GM18873 (cell line): ENCODE measurements around the gene ADGRB3.
"Not testable (repeated sequence)": the region's sequence is repeated elsewhere in the genome, so short reads cannot be mapped to it uniquely, and the experiment has no call there.

Experiments used
- ATAC-seq: cut with Tn5 transposase; IDR thresholded peaks from one replicate; pipeline ENCODE4 v1.9.1; 2021; ENCODE audit warnings: mild to moderate bottlenecking, moderate library complexity, moderate number of reproducible peaks; ENCODE audit not compliant: unreplicated experiment, low FRiP score

The ADGRB3 gene

DNA sequence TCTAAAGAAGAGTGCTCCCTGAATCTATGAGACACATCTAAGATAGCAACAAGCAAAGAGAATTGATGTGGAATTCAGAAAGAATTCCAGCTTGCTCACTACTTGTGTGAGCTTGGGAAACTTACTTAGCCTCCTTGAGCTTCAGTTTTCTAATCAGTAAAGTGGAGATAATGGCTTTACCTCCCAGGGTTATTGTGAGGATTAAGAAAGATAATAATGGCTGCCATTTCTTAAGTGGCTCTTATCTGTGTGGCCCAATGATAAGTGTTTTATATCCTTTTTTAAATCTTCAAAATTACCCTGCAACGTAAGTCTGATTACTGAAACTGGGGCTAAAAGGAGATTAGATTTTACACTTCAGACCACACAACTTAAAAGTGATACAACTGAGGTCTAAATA lies 743.2 kb downstream of the ADGRB3 start:
- no peak for ATAC-seq

DNA sequence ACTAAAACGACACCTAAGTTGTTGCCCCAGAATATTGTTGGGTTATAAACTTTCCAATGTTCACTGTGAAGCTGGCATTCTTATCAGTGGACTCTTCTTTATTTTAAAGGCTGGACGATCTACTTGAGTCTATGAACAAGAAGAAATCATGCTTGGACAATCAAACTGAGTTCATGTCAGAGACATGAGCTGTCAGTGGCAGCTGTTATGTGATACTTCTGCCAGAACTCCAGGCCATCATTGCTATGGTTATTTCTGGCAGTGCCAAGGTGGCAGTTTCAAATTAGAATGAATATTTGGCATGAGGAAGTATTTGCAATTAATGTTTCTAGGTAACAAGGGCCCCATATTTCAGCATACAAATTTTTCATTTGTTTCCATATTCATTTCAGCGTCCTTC lies 744.4 kb downstream of the ADGRB3 start:
- ATAC-seq, result no peak

DNA sequence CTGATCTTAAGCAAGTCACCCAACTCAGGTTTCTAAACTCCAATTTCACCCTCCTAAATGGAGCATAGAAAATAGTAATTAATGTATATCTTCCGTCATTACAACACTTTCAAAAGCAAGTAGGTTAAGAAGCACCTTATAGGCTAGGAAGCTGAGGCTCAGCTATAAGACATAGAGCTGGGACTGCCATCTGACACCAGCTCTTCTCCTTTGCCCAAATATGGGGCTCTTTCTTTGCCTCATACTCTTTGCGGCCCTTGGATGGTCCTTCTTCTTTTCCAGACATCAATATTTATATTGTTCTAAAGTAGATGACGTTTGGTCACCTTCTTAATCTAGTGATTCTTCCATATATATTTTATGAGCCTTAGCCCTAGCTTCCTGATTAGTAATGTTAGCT lies 748.5 kb downstream of the ADGRB3 start:
- ATAC-seq, result no peak

- ATAC-seq, result no peak
Measured at GRCh38 chr6:69386426-69386825, 751.3 kb downstream of the ADGRB3 start.

GRCh38 chr6:69390125-69390524 lies 755.0 kb downstream of the ADGRB3 start:
- ATAC-seq, result no peak

DNA sequence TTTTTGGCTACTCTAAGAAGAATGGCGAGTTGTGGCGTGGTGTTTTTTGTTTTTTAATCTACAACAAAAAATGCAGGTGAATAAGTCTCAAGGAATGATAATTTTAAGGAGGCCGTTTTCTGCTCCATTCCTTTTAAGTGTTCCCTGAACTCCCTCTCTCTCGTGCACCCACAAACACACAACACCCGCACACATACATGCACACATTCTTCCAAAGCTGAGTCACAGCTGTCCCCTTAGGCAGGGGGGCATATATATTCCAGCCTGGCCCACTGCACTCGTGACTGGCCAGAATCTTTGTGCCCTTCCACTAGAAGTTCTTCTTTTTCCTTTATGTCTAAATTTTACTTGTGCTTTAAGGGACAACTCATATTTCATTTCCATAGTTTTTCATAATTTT lies 756.0 kb downstream of the ADGRB3 start:
- no peak for ATAC-seq

- ATAC-seq, result no peak
Measured at GRCh38 chr6:69392745-69393144, 757.7 kb downstream of the ADGRB3 start.

DNA sequence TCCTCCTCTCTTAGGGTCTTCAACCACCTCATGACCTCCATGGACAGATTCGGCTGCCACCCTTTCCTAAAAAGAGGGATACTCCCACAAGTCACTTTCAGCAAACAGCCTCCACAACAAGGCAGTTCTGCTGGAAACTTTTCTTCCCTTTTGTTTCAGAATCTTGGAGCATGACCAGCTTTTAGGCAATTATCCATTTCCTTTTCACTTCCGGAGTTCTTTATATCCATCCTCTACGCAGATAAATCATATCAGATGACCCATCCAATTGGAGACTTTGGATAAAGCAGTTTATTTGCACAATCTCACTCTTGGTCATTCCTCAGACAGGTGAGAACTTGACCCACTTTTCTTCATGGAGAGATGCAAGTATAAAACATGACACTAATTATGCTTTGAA lies 763.2 kb downstream of the ADGRB3 start:
- no peak for ATAC-seq

- no peak for ATAC-seq
Measured at GRCh38 chr6:69398729-69399128, 763.6 kb downstream of the ADGRB3 start.

DNA sequence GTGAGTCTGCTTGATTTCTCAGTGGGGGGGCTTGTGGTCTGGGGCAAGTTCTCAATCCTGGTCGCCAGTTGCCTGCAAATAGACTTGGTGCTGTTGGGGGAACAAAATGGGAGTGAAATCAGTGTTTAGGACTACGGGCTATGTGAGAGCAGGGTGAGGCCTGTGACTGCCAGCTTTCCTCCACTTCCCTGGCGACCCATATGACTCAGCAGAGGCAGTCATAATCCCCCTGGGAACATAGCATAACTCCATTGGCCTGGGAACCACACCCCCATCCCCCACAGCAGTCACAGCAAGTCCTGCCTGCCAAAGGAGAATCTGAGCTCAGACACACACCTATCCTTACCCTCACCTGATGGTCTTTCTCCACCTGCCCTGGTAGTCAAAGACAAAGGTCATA lies 773.8 kb downstream of the ADGRB3 start:
- no peak for ATAC-seq

GRCh38 chr6:69416776-69417175 lies 781.7 kb downstream of the ADGRB3 start:
- ATAC-seq, result no peak

DNA sequence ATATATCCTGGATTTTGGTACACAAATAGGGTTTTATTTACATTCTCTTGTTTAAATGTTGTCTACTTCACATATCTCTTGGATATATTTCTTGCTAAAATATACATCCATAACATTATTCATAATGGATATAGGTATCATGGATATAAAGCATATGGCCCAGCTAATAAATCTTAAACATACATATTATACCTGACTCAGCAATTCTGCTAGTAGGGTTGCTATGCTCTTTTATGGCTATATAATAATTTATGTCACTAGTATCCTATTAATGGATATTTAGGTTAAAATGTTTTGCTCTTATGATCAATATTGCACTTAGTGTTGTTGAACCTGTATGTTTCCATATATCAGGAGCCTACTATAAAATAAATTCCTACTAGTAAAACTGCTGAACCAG lies 786.2 kb downstream of the ADGRB3 start:
- ATAC-seq, result no peak

- no peak for ATAC-seq
Measured at GRCh38 chr6:69422020-69422419, 786.9 kb downstream of the ADGRB3 start.

DNA sequence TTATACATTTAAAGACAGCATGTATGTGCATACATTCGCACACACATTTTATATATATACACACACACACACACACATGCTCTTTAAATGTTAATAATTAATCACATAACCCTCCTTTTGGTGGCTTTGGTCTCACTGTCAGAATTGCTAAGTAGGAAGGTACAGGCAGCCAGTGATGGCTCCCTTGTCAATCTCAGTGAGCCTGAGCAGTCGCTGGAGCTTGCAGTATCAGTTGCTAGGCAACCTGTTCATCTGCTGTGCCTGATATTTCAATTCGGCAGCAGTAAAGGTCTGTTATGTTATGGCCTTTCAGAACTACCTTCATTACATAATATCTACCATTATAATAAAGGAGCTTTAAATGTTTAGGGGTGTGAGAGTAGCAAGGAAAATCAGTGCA lies 787.4 kb downstream of the ADGRB3 start:
- no peak for ATAC-seq

DNA sequence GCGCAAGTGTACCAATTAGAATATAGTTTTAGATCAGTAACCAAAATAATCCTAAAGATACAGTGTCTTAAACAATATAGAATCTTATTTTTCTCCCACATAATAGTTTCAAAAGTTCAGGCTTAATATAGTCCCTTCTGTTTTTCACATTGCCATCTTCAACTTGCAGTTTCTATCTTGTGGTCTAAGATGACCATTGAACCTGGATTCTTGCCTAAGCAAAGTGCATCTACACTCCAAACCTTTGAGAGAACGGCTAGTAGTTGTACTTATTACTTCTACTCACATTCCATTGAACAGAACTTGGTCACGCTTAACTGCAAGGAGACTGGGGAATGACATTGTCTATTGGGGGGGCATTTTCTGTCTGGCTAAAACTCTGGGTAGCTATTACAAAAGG lies 788.7 kb downstream of the ADGRB3 start:
- no peak for ATAC-seq

GRCh38 chr6:69424581-69424980 lies 789.5 kb downstream of the ADGRB3 start:
- ATAC-seq, result no peak

DNA sequence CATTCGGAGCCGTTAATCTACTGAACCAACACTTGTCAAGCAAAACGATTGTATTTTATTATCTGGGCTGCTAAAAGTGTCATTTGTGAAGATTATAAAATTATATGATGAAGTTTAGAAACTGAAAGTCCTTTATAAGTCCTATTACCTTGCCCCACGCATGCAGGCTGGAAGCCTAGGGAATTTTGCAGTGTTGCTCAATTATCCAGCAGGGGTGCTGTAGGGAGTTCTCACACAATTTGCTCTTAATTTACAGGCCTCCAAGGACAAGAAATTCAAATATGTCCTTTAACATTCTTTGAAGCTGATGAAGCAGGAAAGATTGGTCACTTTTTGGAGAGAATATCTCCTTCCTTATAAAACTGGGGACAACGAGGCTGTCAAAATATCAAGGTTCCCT lies 792.8 kb downstream of the ADGRB3 start:
- no peak for ATAC-seq

DNA sequence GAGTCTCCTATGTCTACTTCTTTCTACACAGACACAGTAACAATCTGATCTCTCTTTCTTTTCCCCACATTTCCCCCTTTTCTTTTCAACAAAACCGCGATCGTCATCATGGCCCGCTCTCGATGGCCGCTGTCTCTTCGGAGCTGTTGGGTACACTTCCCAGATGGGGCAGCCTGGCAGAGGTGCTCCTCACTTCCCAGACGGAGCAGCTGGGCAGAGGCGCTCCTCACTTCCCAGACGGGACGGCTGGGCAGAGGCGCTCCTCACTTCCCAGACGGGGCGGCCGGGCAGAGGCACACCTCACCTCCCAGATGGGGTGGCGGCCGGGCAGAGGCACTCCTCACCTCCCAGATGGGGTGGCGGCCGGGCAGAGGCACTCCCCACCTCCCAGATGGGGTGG lies 797.1 kb downstream of the ADGRB3 start:
- not testable (repeated sequence) for ATAC-seq

DNA sequence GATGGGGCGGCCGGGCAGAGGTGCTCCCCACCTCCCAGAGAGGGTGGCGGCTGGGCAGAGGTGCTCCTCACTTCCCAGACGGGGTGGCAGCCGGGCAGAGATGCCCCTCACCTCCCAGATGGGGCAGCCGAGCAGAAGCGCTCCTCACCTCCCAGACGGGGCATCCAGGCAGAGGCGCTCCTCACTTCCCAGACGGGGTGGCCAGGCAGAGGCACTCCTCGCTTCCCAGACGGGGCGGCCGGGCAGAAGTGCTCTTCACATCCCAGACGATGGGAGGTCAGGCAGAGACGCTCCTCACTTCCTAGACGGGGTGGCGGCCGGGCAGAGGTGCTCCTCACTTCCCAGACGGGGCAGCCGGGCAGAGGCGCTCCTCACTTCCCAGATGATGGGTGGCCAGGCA lies 798.0 kb downstream of the ADGRB3 start:
- ATAC-seq, result not testable (repeated sequence)

DNA sequence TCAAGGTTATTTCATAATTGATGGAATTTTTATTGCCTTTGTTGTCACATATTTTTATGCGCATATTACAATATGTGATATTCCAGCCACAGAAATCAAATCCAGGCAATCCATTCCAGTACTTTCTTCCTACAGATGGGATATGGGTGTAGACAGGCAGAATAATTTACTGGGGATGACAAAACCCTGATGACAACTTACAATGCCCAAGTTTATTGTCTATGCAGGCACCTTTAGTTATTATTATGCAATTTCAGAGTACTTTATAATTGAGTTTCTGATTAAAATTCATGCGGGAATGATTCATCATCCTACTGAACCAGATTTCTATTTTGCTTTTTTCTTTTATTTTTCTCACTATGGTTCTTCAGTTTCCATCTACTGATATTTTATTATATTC lies 803.0 kb downstream of the ADGRB3 start:
- no peak for ATAC-seq
